ENCODE measurements around the gene SH2D3A.
"Not testable (repeated sequence)": the region's sequence is repeated elsewhere in the genome, so short reads cannot be mapped to it uniquely, and the experiment has no call there.

Gene SH2D3A

DNA sequence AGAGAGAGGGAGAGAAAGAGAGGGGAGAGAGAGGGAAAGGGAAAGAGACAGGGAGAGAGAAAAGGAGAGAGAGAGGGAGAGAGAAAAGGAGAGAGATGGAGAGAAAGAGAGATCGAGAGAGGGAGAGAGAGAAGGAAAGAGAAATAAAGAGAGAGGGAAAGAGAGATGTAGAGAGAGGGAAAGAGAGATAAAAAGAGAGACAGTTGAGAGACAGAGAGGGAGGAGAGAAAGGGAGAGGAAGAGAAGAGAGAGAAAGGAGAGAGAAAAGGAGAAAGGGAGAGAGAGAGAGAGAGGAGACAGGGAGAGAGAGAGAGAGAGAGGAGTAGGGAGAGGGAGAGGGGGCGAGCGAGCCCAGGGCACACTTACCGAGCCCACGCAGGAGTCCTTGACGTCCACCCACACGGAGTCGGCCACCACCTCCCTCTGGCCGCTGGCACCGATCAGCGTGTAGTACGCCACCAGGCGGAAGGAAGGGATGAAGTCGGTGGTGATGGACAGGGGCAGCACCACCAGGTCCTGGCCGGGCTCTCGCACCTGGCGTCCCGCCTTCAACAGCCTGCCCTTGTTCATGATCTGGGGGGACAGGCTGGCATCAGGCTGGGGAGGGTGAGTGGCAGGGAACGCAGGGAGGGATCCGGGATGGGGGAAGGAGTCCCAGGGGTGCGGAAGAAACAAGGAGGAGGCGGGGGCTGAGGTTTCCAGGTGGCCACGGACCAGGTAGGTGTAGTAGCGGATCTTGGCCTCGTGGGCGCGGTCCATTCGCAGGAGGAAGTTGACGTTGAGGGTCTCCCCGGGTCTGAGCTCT, 56.8 kb downstream of the SH2D3A start:
- CTCF ChIA-PET = no interaction called here
- TF ChIP-seq, protein P1, sequence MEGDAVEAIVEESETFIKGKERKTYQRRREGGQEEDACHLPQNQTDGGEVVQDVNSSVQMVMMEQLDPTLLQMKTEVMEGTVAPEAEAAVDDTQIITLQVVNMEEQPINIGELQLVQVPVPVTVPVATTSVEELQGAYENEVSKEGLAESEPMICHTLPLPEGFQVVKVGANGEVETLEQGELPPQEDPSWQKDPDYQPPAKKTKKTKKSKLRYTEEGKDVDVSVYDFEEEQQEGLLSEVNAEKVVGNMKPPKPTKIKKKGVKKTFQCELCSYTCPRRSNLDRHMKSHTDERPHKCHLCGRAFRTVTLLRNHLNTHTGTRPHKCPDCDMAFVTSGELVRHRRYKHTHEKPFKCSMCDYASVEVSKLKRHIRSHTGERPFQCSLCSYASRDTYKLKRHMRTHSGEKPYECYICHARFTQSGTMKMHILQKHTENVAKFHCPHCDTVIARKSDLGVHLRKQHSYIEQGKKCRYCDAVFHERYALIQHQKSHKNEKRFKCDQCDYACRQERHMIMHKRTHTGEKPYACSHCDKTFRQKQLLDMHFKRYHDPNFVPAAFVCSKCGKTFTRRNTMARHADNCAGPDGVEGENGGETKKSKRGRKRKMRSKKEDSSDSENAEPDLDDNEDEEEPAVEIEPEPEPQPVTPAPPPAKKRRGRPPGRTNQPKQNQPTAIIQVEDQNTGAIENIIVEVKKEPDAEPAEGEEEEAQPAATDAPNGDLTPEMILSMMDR (IDR thresholded peaks at IDR 0.05; ENCODE audit: insufficient read depth, low read length, missing control alignments) = no peak
- no peak overlapping the region for H3K4me3 ChIP-seq (ENCODE audit: low read depth, low read length)
- POLR2A ChIA-PET = no interaction called here
- DNase-seq (ENCODE audit: low read depth, low spot score) = no peak

- DNase-seq (ENCODE audit: low read depth, low spot score) = no peak
- no peak overlapping the region for H3K4me3 ChIP-seq (ENCODE audit: low read depth, low read length)
- TF ChIP-seq, protein P1 (IDR thresholded peaks at IDR 0.05; ENCODE audit: insufficient read depth, low read length, missing control alignments) = no peak
- ChIA-PET POLR2A (no interaction called here), CTCF (no interaction called here)
These were observed 57.7 kb downstream of the SH2D3A start for GRCh38 chr19:6709549-6709948.

DNA sequence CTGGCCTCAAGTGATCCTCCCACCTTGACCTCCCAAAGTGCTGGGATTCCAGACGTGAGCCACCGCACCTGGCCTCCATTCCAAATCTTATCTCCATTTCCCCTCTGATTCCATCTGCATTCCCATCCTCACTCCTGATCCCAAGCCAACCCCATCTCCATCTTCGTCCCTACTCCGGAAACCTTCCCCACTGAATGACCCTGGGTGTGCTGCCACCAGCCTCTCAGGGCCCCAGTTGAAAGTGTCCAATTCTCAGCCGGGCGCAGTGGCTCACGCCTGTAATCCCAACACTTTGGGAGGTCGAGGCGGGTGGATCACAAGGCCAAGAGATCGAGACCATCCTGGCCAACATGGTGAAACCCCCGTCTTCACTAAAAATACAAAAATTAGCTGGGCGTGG, 58.3 kb downstream of the SH2D3A start:
- CTCF ChIA-PET; POLR2A ChIA-PET; DNase-seq (ENCODE audit: low read depth, low spot score); H3K4me3 ChIP-seq (ENCODE audit: low read depth, low read length): not testable (repeated sequence)

DNA sequence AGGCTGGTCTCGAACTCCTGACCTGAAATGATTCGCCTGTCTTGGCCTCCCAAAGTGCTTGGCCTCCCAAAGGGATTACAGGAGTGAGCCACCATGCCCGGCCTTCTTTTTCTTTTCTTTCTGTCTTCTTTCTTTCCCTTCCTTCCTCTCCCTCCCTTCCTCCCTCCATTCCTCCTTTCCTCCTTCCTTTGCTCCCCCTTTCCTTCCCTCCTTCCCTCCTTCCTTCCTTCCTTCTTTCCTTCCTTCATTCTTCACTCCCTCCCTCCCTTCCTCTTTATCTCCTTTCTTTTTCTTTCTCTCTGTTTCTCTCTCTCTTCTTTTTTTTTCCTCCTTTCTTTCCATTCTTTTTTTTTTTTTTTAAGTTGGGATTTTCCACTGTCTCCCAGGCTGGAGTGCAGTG, 58.9 kb downstream of the SH2D3A start:
- CTCF ChIA-PET = no interaction called here
- no peak for DNase-seq (ENCODE audit: low read depth, low spot score)
- no peak overlapping the region for H3K4me3 ChIP-seq (ENCODE audit: low read depth, low read length)
- POLR2A ChIA-PET = no interaction called here
- TF ChIP-seq, protein P1 (IDR thresholded peaks at IDR 0.05; ENCODE audit: insufficient read depth, low read length, missing control alignments) = no peak

DNA sequence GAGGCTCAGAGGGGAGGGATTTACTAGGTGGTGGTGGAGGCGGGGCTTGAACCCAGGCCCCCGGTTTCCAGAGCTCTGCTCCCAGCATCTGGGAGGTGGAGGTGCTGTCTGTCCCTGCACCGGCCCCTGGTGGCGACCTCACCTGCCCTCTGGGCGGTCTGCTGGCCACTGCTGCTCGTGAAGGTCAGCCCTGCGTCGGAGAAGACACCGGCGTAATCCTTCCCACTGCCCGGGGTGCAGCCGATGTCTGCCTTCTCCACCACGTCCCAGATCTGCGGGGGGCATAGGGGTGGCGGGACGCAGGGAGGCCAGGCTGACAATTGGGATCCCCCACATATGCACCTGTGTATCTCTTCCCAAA, 59.6 kb downstream of the SH2D3A start:
- no peak for DNase-seq (ENCODE audit: low read depth, low spot score)
- CTCF ChIA-PET = no interaction called here
- H3K4me3 ChIP-seq (ENCODE audit: low read depth, low read length) = no peak overlapping the region
- POLR2A ChIA-PET = no interaction called here
- TF ChIP-seq, protein P1 (IDR thresholded peaks at IDR 0.05; ENCODE audit: insufficient read depth, low read length, missing control alignments) = no peak

DNA sequence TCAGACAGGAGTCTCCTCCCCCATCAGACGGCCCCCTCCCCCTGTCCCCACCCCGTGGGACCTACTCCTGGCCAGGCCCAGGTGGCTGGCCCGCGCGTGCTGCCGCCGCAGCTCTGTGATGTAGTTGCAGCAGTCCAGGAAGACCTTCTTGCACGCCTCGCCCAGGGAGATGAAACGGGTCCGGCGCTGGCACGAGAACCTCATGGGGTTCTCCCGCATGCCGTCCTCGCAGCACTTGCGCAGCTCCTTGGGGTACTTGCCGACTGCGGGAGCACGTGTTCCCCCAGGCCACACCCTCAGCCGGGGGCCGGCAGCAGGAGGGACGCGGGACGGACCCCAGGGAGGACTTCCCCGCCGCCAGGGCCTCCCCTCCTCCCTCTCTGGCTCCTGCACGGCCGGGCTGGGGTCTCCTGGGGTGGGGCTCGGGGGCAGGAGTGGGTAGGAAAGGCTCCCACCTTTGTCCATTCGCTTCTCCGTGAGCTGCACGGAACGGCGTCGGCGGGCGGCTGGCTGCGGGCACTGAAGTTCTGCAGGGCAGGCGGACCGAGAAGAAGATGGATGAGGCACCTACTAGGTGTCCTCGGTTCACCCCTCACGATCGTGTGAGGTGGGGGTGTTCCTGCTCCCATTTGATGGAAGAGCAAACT, 60.1 kb downstream of the SH2D3A start:
- CTCF ChIA-PET = no interaction called here
- POLR2A ChIA-PET = no interaction called here

More for the DNA sequence above, 60.1 kb downstream of the SH2D3A start:
- DNase-seq (ENCODE audit: low read depth, low spot score) = no peak
- no peak overlapping the region for H3K4me3 ChIP-seq (ENCODE audit: low read depth, low read length)
- TF ChIP-seq, protein P1 (IDR thresholded peaks at IDR 0.05; ENCODE audit: insufficient read depth, low read length, missing control alignments) = no peak
